GM21619 (cell line): Measurements from ENCODE around the gene LAIR2.
A peak's percentile ranks its signal among the peaks of the same experiment; 100 is the strongest.

Source experiments
- ATAC-seq: cut with Tn5 transposase; IDR thresholded peaks from one replicate; pipeline ENCODE4 v1.9.1; 2021; ENCODE audit not compliant: unreplicated experiment

Gene LAIR2

DNA sequence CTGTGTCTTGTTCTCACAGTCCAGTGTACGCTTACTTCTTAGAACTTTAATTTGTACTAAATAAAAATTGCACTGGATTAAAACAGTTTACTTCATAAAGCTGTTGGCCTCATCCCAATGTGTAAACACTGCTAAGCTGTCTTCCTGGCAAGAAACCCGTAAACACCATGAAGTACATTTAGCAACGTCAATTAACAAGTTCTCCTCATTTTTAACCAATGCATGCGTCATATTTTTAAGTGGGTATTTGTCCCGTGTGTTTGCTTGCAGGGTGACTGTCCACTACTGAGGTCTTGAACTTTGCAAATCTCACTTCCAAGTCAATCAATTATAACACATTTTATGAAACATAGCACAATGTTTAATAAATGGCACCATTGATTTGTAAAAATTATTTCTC lies 28.2 kb downstream of the LAIR2 start:
- no peak for ATAC-seq

DNA sequence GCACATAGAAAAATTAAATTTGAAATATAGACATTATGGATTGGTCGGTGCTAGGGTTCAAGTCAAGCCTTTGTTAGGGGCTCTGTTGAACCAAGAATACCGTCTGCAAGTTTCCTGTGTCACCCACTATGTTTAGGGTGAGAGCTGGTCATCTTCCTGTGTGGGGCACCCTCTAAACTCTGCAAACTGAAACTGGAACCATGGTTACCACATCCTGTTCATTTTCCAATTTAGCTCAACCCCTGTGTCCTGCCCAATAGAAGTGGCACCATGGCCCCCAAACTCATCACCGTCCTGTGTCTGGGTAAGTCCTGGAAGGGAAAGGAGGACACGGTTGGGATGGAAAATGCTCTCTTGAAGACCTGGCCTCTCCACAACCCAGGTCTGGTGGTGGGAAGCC lies 29.9 kb downstream of the LAIR2 start:
- ATAC-seq, result no peak

DNA sequence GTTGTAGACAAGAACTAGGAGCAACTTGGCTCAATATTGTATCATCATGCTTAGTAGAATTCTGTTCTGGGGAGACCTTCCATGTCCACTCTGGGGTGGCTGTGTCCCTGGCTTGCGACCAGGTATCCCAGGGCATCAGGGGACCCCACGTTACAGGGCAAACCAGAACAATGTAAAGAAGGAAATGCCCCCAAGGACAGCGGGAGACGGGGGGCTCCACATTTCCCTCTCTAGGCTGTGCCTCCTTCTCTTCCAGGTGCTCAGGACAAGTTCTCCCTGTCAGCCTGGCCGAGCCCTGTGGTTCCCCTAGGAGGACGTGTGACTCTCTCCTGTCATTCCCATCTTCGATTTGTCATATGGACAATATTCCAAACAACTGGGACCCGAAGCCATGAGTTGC lies 30.8 kb downstream of the LAIR2 start:
- no peak for ATAC-seq

DNA sequence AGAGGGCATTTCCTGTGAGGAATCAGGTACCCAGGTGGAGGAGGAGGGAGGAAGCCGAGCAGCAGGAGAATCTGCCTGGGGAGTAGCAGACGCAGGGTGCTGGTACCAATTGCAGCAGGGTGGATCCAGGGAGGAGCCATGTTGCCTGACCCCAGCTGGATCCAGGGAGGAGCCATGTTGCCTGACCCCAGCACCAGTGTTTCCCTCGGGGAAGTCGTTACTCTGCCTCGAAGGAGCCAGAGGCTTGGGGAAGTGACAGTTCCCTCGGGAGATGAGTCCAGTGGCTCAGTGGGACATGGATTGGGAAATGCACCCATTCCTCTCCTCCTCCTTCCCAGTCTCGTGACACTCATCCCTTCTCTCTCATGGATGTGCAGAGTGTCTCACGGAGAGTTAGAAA lies 31.5 kb downstream of the LAIR2 start:
- ATAC-seq, result no peak

DNA sequence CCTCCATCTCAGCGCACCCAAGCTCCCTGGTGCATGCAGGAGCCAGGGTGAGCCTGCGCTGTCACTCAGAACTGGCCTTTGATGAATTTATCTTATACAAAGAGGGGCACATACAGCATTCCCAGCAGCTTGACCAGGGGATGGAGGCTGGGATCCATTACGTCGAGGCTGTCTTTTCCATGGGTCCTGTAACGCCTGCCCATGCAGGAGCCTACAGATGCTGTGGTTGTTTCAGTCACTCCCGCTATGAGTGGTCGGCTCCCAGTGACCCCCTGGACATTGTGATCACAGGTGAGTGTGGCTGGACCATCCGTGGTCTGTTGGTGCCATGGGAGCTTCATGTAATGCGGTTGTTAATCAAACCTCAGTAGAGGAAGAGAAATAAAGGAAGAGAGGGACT lies 33.0 kb downstream of the LAIR2 start:
- ATAC-seq, result no peak

DNA sequence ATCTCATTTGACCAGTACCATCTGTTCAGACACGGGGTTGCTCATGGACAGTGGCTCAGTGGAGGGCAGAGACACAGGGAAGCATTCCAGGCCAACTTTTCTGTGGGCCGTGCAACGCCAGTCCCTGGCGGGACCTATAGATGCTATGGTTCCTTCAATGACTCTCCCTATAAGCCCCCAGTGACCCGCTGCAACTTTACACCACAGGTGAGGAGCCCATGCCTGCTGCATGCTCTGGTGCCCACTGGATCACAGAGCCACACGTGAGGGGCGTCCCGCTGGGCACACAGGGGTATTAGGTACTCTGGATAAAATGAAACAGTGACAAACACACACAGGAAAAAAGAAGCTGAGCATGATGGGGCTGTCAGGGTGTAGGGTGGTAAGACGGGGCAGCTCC lies 34.3 kb downstream of the LAIR2 start:
- no peak for ATAC-seq

DNA sequence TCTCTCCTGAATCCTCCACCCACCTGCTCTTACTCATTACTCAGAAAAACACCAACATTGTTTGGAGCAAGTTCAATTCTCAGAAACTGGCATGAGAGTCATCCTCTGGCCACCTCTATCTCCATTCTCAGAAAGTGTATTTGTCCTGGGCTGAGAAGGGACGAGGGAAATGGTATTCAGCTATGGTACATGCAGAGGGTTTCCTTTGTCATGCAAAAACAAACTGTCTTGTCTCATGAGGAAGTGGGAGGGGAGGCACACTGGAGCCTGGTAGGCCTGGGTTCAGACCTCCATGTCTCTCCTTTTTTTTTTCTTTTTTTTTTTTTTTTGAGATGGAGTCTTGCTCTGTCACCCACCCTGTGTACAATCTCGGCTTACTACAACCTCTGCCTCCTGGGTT lies 39.1 kb downstream of the LAIR2 start:
- no peak for ATAC-seq

DNA sequence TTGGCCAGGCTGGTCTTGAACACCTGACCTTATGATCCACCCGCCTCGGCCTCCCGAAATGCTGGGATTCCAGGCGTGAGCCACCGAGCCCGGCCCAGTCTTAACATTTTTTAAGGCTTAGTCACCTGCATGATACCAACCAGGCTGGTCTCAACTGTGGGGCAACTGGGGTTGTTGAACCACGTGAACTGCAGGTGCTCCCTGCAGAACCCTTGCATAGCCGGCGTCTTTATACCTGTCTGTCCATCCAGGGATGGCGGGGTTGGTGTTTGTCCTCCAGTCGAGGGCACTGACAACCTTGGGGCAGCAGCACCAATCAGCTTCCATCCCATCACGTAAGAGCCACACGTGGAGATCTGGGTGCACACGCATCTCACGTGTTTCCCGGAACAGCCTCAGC lies 46.2 kb downstream of the LAIR2 start:
- no peak for ATAC-seq

DNA sequence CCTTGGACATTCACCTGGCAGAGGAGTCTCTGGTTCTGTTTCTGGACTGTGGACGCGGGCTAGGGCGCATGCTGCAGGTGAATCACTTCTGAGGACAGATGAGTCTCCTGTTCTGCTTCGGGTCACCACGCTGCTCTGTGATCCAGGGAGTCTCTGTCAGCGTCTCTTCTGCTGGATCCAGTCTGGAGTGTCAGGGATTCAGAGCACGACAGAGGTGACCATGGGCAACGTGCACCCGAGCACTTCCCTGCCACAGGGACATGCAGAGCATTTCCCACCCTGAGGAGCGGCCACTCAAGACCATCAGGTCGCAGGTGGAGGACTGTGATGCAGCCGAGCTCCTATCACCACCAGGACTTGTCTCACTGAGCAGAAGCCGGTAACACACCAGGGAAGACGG lies 46.6 kb downstream of the LAIR2 start:
- no peak for ATAC-seq

DNA sequence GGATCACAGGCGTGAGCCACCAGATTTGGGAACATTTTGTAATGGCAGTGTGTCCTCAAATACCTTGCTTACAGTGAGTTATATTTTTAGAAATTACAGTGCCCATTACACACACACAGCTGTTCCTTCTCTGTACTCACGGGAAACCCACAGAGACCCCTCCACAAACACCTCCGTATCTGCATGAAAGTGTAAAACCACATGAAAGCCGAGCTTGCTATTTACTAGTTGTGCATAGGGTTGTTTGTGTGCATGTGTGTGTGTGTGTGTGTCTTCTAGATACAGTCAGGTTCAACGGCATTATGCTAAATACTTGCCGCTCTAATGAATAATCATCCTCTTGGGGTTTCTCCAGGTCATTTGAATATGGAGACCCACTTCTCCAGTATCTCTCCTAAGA lies 48.7 kb downstream of the LAIR2 start:
- ATAC-seq, result no peak

DNA sequence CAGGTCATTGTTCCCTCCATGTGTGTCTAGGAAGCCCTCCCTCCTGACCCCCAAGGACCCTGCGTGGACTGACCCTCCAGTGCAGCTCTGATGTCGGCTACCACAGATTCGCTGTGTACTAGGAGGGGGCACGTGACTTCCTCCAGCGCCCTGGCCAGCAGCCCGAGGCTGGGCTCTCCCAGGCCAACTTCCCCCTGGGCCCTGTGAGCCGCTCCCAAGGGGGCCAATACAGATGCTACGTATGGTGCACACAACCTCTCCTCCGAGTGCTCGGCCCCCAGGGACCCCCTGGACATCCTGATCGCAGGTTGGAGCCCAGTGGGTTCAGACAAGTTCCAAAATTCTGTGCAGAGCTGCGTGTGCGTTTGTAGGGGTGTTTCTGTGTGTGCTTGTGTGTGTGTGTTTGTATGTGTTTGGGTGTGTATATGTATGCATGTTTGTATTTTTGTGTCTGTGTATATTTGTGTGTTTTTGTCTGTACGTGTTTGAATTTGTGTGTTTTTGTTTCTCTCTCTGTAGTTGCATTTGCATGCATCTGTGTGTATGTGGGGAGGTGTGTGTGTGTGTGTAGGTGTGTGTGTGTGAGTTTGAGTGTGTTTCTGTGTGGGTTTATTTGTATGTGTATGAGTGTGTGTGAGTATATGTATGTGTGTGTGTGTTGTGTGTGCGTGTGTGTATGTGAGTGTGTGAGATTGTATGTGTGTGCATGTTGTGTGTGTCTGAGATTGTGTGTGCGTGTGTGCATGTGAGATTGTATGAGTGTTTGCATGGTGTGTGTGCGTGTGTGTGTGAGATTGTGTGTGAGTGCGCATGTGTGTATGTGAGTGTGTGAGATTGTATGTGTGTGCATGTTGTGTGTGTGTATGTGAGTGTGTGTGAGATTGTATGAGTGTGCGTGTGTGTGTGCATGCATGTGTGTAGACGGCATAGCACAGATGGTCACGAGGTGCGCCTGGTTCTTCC lies 49.6 kb downstream of the LAIR2 start:
- ATAC-seq, result peak; percentile 52

DNA sequence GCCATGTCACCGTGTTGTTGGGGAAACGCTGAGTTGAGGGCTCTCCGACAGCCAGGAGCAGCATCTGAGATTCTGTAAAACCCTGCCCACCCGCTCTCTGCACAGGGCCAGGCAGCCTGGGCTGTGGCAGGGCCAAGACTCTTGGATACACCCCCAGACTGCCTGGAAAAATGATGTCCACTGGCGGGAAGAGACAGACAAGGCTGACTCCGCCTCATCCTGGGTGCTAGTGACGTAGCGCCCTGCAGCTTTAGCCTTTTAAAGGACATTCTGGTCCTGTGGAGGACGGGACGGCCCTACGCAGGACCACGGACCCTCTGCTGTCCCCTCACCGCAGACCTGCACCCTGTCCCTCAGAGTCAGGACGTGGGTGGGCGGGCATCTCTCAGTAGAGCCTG lies 50.3 kb downstream of the LAIR2 start:
- ATAC-seq, result no peak

DNA sequence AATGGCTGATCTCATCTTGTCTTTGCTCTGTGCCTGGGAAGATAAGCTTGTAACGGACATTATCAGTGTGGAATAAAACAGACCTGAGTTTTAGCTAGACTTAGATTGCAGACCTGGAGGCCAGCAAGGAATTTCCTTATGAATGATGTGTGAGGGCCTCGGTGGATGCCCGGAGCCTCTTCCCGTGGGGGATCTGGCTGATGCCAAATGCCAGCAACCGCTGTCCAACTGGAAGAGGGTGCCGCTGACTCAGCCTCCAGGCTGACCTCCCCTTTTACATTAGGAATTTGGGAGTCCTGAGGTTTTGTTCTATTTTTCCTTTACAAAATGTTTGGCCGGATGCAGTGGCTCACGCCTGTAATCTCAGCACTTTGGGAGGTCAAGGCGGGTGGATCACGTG lies 51.4 kb downstream of the LAIR2 start:
- no peak for ATAC-seq

DNA sequence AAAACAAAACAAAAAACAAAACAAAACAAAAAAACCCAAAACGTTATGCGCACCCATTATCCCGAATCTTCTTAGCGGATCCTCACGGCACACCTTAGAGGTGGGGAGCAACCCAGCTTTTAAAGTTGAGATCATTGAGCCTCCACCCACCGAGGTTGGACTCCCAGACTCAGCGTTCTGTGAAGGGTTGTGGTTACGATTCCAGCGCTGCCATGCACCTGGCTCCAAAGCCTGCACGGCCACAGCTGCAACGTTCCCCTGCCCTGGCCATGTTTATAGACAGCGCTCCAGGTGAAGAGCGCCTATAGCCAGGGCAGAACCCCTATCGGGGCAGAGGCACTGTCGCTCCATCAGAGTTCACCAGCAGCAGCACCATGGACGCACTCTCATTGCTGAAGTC lies 52.3 kb downstream of the LAIR2 start:
- ATAC-seq, result no peak

DNA sequence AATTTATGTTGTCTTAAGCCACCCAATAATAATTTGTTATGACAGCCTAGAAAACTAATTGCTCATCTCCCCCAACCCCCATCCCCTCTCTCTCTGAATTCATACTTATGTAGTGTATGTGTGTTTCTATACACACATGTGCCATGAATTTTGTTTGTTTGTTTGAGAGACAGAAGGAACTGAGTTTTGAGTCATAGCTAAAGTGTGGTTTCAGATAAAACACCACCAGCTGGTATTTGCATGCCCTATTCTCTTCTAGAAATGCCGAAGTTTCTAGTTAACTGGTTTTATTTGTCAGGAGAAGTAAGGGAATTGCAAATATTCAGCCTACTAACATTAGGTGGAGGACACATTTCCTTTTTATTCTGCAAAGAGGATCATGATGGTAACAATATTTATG lies 53.6 kb downstream of the LAIR2 start:
- ATAC-seq, result no peak

DNA sequence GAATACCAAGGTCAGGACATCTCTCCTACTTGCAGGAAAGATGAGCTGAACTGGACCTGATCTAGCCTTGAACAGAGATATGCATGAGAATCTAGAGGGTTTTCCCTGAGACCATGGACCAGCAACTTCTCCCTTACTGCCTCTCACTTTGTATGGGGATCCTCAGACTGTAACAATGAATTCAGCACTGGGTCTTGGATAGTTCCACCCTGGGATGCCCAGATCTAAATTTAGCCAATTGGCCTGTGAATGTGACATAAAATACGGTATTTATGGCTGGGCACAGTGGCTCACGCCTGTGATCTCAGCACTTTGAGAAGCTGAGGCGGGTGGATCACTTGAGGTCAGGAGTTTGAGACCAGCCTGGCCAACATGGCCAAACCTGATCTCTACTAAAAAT lies 55.7 kb downstream of the LAIR2 start:
- ATAC-seq, result no peak
